ENCODE measurements around the gene MYH9.
"Not testable (repeated sequence)": the region's sequence is repeated elsewhere in the genome, so short reads cannot be mapped to it uniquely, and the experiment has no call there.

Gene MYH9

GRCh38 chr22:36415415-36416168, 27.8 kb upstream of the MYH9 start:
- in situ Hi-C loops (cut with MboI; ENCODE audit: low sequenced_read_pairs): no loop called here

- in situ Hi-C loops (cut with MboI; ENCODE audit: low sequenced_read_pairs): no loop called here
These were observed 25.4 kb upstream of the MYH9 start for GRCh38 chr22:36413022-36413775.

- in situ Hi-C loops (cut with MboI; ENCODE audit: low sequenced_read_pairs): no loop called here
These were observed 24.0 kb upstream of the MYH9 start for GRCh38 chr22:36411589-36412258.

- in situ Hi-C loops (cut with MboI; ENCODE audit: low sequenced_read_pairs): no loop called here
These were observed 22.4 kb upstream of the MYH9 start for GRCh38 chr22:36409911-36410756.

GRCh38 chr22:36409554-36409910, 21.8 kb upstream of the MYH9 start:
- in situ Hi-C loops (cut with MboI; ENCODE audit: low sequenced_read_pairs): not testable (repeated sequence)

GRCh38 chr22:36409056-36409455, 21.3 kb upstream of the MYH9 start:
- in situ Hi-C loops (cut with MboI; ENCODE audit: low sequenced_read_pairs): no loop called here

- in situ Hi-C loops (cut with MboI; ENCODE audit: low sequenced_read_pairs): no loop called here
These were observed 19.0 kb upstream of the MYH9 start for GRCh38 chr22:36406721-36407120.

- in situ Hi-C loops (cut with MboI; ENCODE audit: low sequenced_read_pairs): no loop called here
These were observed 18.1 kb upstream of the MYH9 start for GRCh38 chr22:36405671-36406538.

GRCh38 chr22:36405221-36405661, 17.5 kb upstream of the MYH9 start:
- in situ Hi-C loops (cut with MboI; ENCODE audit: low sequenced_read_pairs): no loop called here

- in situ Hi-C loops (cut with MboI; ENCODE audit: low sequenced_read_pairs): no loop called here
These were observed 16.7 kb upstream of the MYH9 start for GRCh38 chr22:36404446-36404845.

GRCh38 chr22:36399472-36399778, 11.7 kb upstream of the MYH9 start:
- in situ Hi-C loops (cut with MboI; ENCODE audit: low sequenced_read_pairs): no loop called here

- in situ Hi-C loops (cut with MboI; ENCODE audit: low sequenced_read_pairs): no loop called here
These were observed 11.1 kb upstream of the MYH9 start for GRCh38 chr22:36398601-36399471.

GRCh38 chr22:36397131-36398093, 9.6 kb upstream of the MYH9 start:
- in situ Hi-C loops (cut with MboI; ENCODE audit: low sequenced_read_pairs): no loop called here

GRCh38 chr22:36395915-36396314, 8.1 kb upstream of the MYH9 start:
- in situ Hi-C loops (cut with MboI; ENCODE audit: low sequenced_read_pairs): no loop called here

- in situ Hi-C loops (cut with MboI; ENCODE audit: low sequenced_read_pairs): no loop called here
These were observed 7.5 kb upstream of the MYH9 start for GRCh38 chr22:36395055-36395849.

GRCh38 chr22:36391638-36392037, 3.9 kb upstream of the MYH9 start:
- in situ Hi-C loops (cut with MboI; ENCODE audit: low sequenced_read_pairs): no loop called here

- in situ Hi-C loops (cut with MboI; ENCODE audit: low sequenced_read_pairs): not testable (repeated sequence)
These were observed 1.4 kb upstream of the MYH9 start for GRCh38 chr22:36389122-36389521.

GRCh38 chr22:36387709-36387958, 133 bp downstream of the MYH9 start:
- in situ Hi-C loops (cut with MboI; ENCODE audit: low sequenced_read_pairs): no loop called here
